Fibroblast of lung (primary cell): ENCODE data around the gene MYOZ2. TPM values are rescaled to one million over a fixed set of nuclear protein-coding genes. Genes with fewer than 3 reads are reported as not detected.

Experiments
- DNase-seq, 2 donors: peaks; one replicate each; pipeline versions ENCODE4 v3.0.0 to v3.0.0-alpha.2; 2010; ENCODE audit warnings: low read depth in 2 of 2
- H2AFZ ChIP-seq: 2 replicates; pipeline ENCODE4 v1.5.1; 2012; ENCODE audit warnings: low read length, control low read depth, inconsistent platforms
- H3K27ac ChIP-seq: 2 replicates; pipeline ENCODE4 v1.5.1; 2011; ENCODE audit warnings: low read length, control low read depth; ENCODE audit not compliant: insufficient read depth
- H3K27me3 ChIP-seq: 2 replicates; pipeline ENCODE4 v1.5.1; 2011; ENCODE audit warnings: mild to moderate bottlenecking, low read length; ENCODE audit not compliant: control insufficient read depth, insufficient read depth
- H3K36me3 ChIP-seq: 2 replicates; pipeline ENCODE4 v1.5.1; 2011; ENCODE audit warnings: low read length; ENCODE audit not compliant: control insufficient read depth, insufficient read depth
- H3K4me1 ChIP-seq: 2 replicates; pipeline ENCODE4 v1.5.1; 2011; ENCODE audit warnings: low read length; ENCODE audit not compliant: control insufficient read depth, insufficient read depth; ENCODE audit errors: extremely low read depth
- H3K4me2 ChIP-seq: 2 replicates; pipeline ENCODE4 v1.5.1; 2011; ENCODE audit warnings: low read length, control low read depth; ENCODE audit not compliant: insufficient read depth; ENCODE audit errors: extremely low read depth
- H3K4me3 ChIP-seq, 4 experiments: fragments of 200-600 bp in 1 of 4; sonication (generic) in 1 of 4; replicated peaks in 1 of 4; 2 replicates each; pipeline ENCODE4 v1.5.1; 2011 to 2016; ENCODE audit warnings: low read length in 4 of 4, low read depth in 3 of 4, mild to moderate bottlenecking in 3 of 4, control low read depth in 2 of 4, inconsistent platforms in 1 of 4, mixed read lengths in 1 of 4; ENCODE audit not compliant: insufficient read depth in 1 of 4; ENCODE audit errors: control extremely low read depth in 1 of 4
- H3K79me2 ChIP-seq: 2 replicates; pipeline ENCODE4 v1.5.1; 2012; ENCODE audit warnings: mild to moderate bottlenecking, low read length, inconsistent platforms; ENCODE audit not compliant: control insufficient read depth, insufficient read depth
- H3K9ac ChIP-seq: 2 replicates; pipeline ENCODE4 v1.5.1; 2011; ENCODE audit warnings: mild to moderate bottlenecking, low read length, control low read depth; ENCODE audit not compliant: insufficient read depth
- H3K9me3 ChIP-seq: 2 replicates; pipeline ENCODE4 v1.5.1; 2012; ENCODE audit warnings: low read depth, low read length; ENCODE audit not compliant: control insufficient read depth, insufficient read depth
- H4K20me1 ChIP-seq: 2 replicates; pipeline ENCODE4 v1.5.1; 2011; ENCODE audit warnings: low read length; ENCODE audit not compliant: control insufficient read depth, insufficient read depth; ENCODE audit errors: extremely low read depth
- CTCF ChIP-seq, 2 donors: IDR thresholded peaks in 1 of 2; conservative IDR thresholded peaks in 1 of 2; 1 replicate in 1 of 2; 2 replicates in 1 of 2; pipeline ENCODE4 v1.5.1; 2011 to 2012; ENCODE audit warnings: low read length in 2 of 2, control low read depth in 1 of 2, inconsistent platforms in 1 of 2, low read depth in 1 of 2, mild to moderate bottlenecking in 1 of 2
- EZH2 ChIP-seq: IDR thresholded peaks from 2 replicates; pipeline ENCODE4 v1.5.1; 2012; ENCODE audit warnings: low read length, control low read depth, mild to moderate bottlenecking; ENCODE audit errors: missing control alignments
- polyA plus RNA-seq, 2 donors: library from polyadenylated mRNA; depleted of rRNA in 1 of 2; stranded (reverse) in 1 of 2; unstranded in 1 of 2; fragments of >200 nt; gene quantifications; 2 replicates each; pipeline ENCODE4 v1.2.1, GENCODE V29; 2011 to 2012; ENCODE audit warnings: missing spikeins in 1 of 2
- total RNA-seq: library from RNA; depleted of rRNA; stranded (reverse); fragments of >200 nt; gene quantifications from 2 replicates; pipeline ENCODE4 v1.2.1, GENCODE V29; 2014

Gene MYOZ2
- total and polyA plus RNA-seq, 2 donors (not counting 1 experiment from before 2014, with no cell fraction given): 0.17 to 0.59 TPM

DNA sequence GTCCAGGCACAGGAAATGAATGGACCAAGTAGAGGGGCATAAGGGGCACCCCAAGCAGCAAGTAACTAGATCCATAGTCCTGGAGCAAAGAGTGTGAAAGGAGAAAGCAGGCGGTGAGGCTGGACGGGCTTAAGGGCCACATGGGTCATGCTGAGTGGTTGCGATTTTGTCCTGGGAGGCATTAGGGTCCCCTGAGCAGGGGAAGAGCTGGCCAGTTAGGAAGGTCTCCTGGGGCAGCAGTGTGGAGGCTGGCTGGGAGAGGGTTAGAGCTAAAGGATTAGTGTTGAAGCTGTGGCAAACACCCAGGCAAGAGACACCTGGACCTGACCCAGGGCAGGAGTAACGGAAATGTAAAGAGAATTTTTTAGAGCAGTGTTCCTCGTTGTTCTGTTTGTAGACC lies 26.5 kb downstream of the MYOZ2 start:
- Histone ChIP-seq H3K27me3 (no peaks in the 10 kb centered on the region), H3K9ac (no peak overlapping the region), H3K4me1 (no peaks in the 10 kb centered on the region), H2AFZ (no peak overlapping the region), H3K4me2 (no peak overlapping the region), H3K27ac (no peak overlapping the region), H3K4me3 (no peak overlapping the region), H3K9me3 (no peaks in the 10 kb centered on the region), H3K36me3 (no peaks in the 10 kb centered on the region), H3K79me2 (no peaks in the 10 kb centered on the region), H4K20me1 (no peaks in the 10 kb centered on the region)
- TF ChIP-seq EZH2 (no peak), CTCF (conservative IDR thresholded peaks at IDR 0.05 in 1 of 2, IDR thresholded peaks at IDR 0.05 in 1 of 2; ENCODE audit: low read depth in 1 of 2, low read length in 2 of 2) (no peak)
- DNase-seq: no peak

GRCh38 chr4:119165767-119166166 lies 30.1 kb downstream of the MYOZ2 start:
- H3K4me2 ChIP-seq: no peak overlapping the region
- H3K27ac ChIP-seq: no peak overlapping the region
- no peak overlapping the region for H2AFZ ChIP-seq
- no peak overlapping the region for H3K9ac ChIP-seq
- no peak for TF ChIP-seq EZH2
- no peak for TF ChIP-seq CTCF (conservative IDR thresholded peaks at IDR 0.05 in 1 of 2, IDR thresholded peaks at IDR 0.05 in 1 of 2; ENCODE audit: low read depth in 1 of 2, low read length in 2 of 2)
- no peaks in the 10 kb centered on the region for H3K9me3 ChIP-seq
- no peaks in the 10 kb centered on the region for H4K20me1 ChIP-seq
- H3K4me1 ChIP-seq: no peaks in the 10 kb centered on the region
- no peak overlapping the region for H3K4me3 ChIP-seq
- DNase-seq: no peak
- H3K36me3 ChIP-seq: no peaks in the 10 kb centered on the region
- no peaks in the 10 kb centered on the region for H3K27me3 ChIP-seq
- H3K79me2 ChIP-seq: no peaks in the 10 kb centered on the region

DNA sequence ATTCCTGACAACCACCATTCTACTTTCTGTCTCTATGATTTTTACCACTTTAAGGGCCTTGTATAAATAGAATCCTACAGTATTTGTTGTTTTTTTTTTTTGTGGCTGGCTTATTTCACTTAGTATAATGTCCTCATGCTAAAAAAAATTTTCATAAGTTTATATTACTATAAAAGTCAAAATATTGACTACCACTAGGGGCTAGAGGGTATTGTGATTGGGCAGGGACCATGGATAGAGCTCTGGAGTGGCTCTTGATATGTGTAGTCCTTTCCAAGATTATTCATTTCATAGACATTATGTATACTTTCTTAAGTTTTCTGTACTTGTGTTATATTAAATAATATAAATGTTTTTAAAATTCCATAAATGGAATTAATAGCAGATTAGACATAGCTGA lies 34.6 kb downstream of the MYOZ2 start:
- Histone ChIP-seq H4K20me1 (no peaks in the 10 kb centered on the region), H3K79me2 (no peaks in the 10 kb centered on the region), H2AFZ (no peak overlapping the region), H3K27ac (no peak overlapping the region), H3K9ac (no peak overlapping the region), H3K27me3 (no peaks in the 10 kb centered on the region), H3K4me1 (no peaks in the 10 kb centered on the region), H3K36me3 (no peaks in the 10 kb centered on the region), H3K9me3 (no peaks in the 10 kb centered on the region), H3K4me2 (no peak overlapping the region), H3K4me3 (no peak overlapping the region)
- TF ChIP-seq CTCF (conservative IDR thresholded peaks at IDR 0.05 in 1 of 2, IDR thresholded peaks at IDR 0.05 in 1 of 2; ENCODE audit: low read depth in 1 of 2, low read length in 2 of 2): no peak
- no peak for TF ChIP-seq EZH2
- no peak for DNase-seq
